LNCAP (cell line): ENCODE measurements around the gene ALDH16A1.

Experiments
- CTCF ChIP-seq: fragments of 450-650 bp; IDR thresholded peaks from 2 replicates; pipeline ENCODE4 v1.5.1; 2017; ENCODE audit warnings: mild to moderate bottlenecking

The ALDH16A1 gene

DNA sequence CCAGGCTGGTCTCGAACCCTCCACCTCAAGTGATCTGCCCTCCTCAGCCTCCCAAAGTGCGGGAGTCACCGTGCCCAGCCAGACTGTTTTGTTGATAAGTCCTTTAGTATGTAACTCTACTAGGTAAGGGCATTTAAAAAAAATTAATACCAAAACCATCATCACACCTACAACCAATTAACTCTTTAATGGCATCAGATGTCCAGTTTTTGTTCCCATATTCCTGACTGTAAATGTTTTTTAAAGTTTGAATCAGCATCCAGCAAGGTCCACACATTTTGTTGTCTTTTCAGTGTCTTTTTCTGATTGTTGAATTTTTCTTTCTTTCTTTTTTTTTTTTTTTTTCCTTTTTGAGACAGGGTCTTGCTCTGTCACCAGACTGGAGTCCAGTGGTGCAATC, 65.0 kb downstream of the ALDH16A1 start:
- no peak for TF ChIP-seq CTCF
